PC-9 (cell line): Measurements from ENCODE around the gene LIMA1. TPM values are rescaled to one million over a fixed set of nuclear protein-coding genes. Genes with fewer than 3 reads are reported as not detected.

Source experiments
- BruUV-seq: library from RNA; stranded (reverse); fragments of 400-500 nt; replicated peaks from 2 replicates; lab custom pipeline; 2021; lab: Mats Ljungman, UMichigan
- CTCF ChIA-PET: fragments of 300-600 bp; sonication (Branson Sonifier 250); formaldehyde crosslinking; loops from one replicate; lab custom pipeline; 2022; ENCODE audit warnings: antibody characterized with exemption; lab: Charles Lee
- POLR2A ChIA-PET: fragments of 300-600 bp; sonication (Branson Sonifier 250); formaldehyde crosslinking; loops from one replicate; lab custom pipeline; 2022; ENCODE audit warnings: antibody characterized with exemption; ENCODE audit not compliant: unreplicated experiment; lab: Charles Lee
- DNase-seq, 2 experiments: peaks; one replicate each; pipeline versions ENCODE4 v3.0.0 to v3.0.0-alpha.2; 2015 to 2022; ENCODE audit warnings: mixed read lengths in 1 of 2
- H2AFZ ChIP-seq: fragments of 200-600 bp; sonication (generic); 2 replicates; pipeline ENCODE4 v1.8.1; 2017; ENCODE audit warnings: antibody characterized with exemption
- H3F3A ChIP-seq: fragments of 200-600 bp; sonication (generic); 2 replicates; pipeline ENCODE4 v1.8.1; 2017; ENCODE audit warnings: antibody characterized with exemption, mild to moderate bottlenecking, low read depth; ENCODE audit not compliant: insufficient read depth
- H3K27ac ChIP-seq: fragments of 200-600 bp; sonication (generic); 2 replicates; pipeline ENCODE4 v1.6.1; 2016; ENCODE audit warnings: mixed run types
- H3K27me3 ChIP-seq: fragments of 200-600 bp; sonication (generic); 2 replicates; pipeline ENCODE4 v1.6.1; 2016; ENCODE audit warnings: low read depth, mixed run types; ENCODE audit not compliant: insufficient read depth
- H3K36me3 ChIP-seq: fragments of 200-600 bp; sonication (generic); 2 replicates; pipeline ENCODE4 v1.6.1; 2016; ENCODE audit warnings: low read depth, mixed run types
- H3K4me1 ChIP-seq: fragments of 200-600 bp; sonication (generic); replicated peaks from 2 replicates; pipeline ENCODE4 v1.6.1; 2016; ENCODE audit warnings: mixed run types; ENCODE audit not compliant: insufficient read depth
- H3K4me2 ChIP-seq: fragments of 200-600 bp; sonication (generic); 2 replicates; pipeline ENCODE4 v1.6.1; 2017; ENCODE audit warnings: mixed run types
- H3K4me3 ChIP-seq: fragments of 200-600 bp; sonication (generic); 2 replicates; pipeline ENCODE4 v1.6.1; 2016; ENCODE audit warnings: mixed run types
- H3K79me2 ChIP-seq: fragments of 200-600 bp; sonication (generic); 2 replicates; pipeline ENCODE4 v1.6.1; 2017; ENCODE audit warnings: low read depth, mixed run types
- H3K9me2 ChIP-seq: fragments of 200-600 bp; sonication (generic); 2 replicates; pipeline ENCODE4 v1.8.1; 2017; ENCODE audit warnings: mild to moderate bottlenecking; ENCODE audit not compliant: insufficient read depth
- H3K9me3 ChIP-seq: fragments of 200-600 bp; sonication (generic); 2 replicates; pipeline ENCODE4 v1.8.1; 2016; ENCODE audit warnings: low read depth; ENCODE audit not compliant: insufficient read depth
- H4K20me1 ChIP-seq: fragments of 200-600 bp; sonication (generic); 2 replicates; pipeline ENCODE4 v1.8.1; 2017; ENCODE audit not compliant: insufficient read depth
- CTCF ChIP-seq: fragments of 200-600 bp; sonication (generic); conservative IDR thresholded peaks from 2 replicates; pipeline ENCODE4 v1.6.1; 2017; ENCODE audit warnings: mixed run types, antibody characterized with exemption, mild to moderate bottlenecking, moderate library complexity
- EZH2 ChIP-seq: fragments of 200-600 bp; sonication (generic); IDR thresholded peaks from 2 replicates; pipeline ENCODE4 v1.8.0; 2017; ENCODE audit warnings: antibody characterized with exemption, low read depth
- intact Hi-C: fragments of 100-400 bp; cut with micrococcal nuclease; formaldehyde crosslinking; loops from one replicate; pipeline ENCODE4 v1.10.0; 2022; ENCODE audit not compliant: unreplicated experiment
- total RNA-seq: library from RNA; stranded (reverse); gene quantifications from 2 replicates; pipeline ENCODE4 v1.2.3, GENCODE V29; 2021

LIMA1 gene
- total RNA-seq, 1 experiment from 2014 or later: 98.6 TPM

- Histone ChIP-seq H3K4me1 (no peaks in the 10 kb centered on the region), H2AFZ (no peak overlapping the region), H4K20me1 (no peaks in the 10 kb centered on the region), H3K27ac (no peak overlapping the region), H3K36me3 (peaks cover 8% of the 10 kb centered on the region; the same call in 1 of the 2 replicates), H3K9me2 (no peaks in the 10 kb centered on the region), H3K4me2 (no peak overlapping the region), H3K4me3 (no peak overlapping the region), H3K27me3 (no peaks in the 10 kb centered on the region), H3K9me3 (no peaks in the 10 kb centered on the region), H3K79me2 (no peaks in the 10 kb centered on the region), H3F3A (peaks cover 8% of the 10 kb centered on the region; the same call in 1 of the 2 replicates)
- TF ChIP-seq EZH2: no peak
- no peak for TF ChIP-seq CTCF
- no peak for DNase-seq
- no TSS peak for BruUV-seq
- intact Hi-C loops: no loop called here
- POLR2A ChIA-PET: no interaction called here
- CTCF ChIA-PET: no interaction called here
These were observed 99.1 kb downstream of the LIMA1 start for GRCh38 chr12:50184261-50184660.

- H3F3A ChIP-seq: 0 out of 2 replicates have a peak, but pooled peaks cover 8% of the 10 kb centered on the region
- no peak overlapping the region for H3K4me3 ChIP-seq
- no peak for DNase-seq
- H3K4me2 ChIP-seq: no peak overlapping the region
- H3K36me3 ChIP-seq: peaks cover 11% of the 10 kb centered on the region; the same call in 1 of the 2 replicates
- H3K9me3 ChIP-seq: no peaks in the 10 kb centered on the region
- no TSS peak for BruUV-seq
- POLR2A ChIA-PET: no interaction called here
- H4K20me1 ChIP-seq: no peaks in the 10 kb centered on the region
- no peak overlapping the region for H2AFZ ChIP-seq
- CTCF ChIA-PET: interaction anchor here (0.7 kb wide), 1 partner anchor 1245 kb away, joined by 3 read pairs; no protein-coding TSS in a partner anchor
- H3K27me3 ChIP-seq: no peaks in the 10 kb centered on the region
- no peak overlapping the region for H3K27ac ChIP-seq
- H3K79me2 ChIP-seq: no peaks in the 10 kb centered on the region
- no peak for TF ChIP-seq EZH2
- peak; percentile 60 for TF ChIP-seq CTCF
- intact Hi-C loops: no loop called here
- H3K4me1 ChIP-seq: no peaks in the 10 kb centered on the region
- H3K9me2 ChIP-seq: no peaks in the 10 kb centered on the region
These were observed 100.9 kb downstream of the LIMA1 start for GRCh38 chr12:50182461-50182860.

GRCh38 chr12:50181691-50182090 is 101.6 kb downstream of the LIMA1 start:
- no peaks in the 10 kb centered on the region for H3K79me2 ChIP-seq
- ChIA-PET CTCF (interaction anchor here (0.7 kb wide), 3 partner anchors 10 to 1351 kb away, joined by 3 to 11 read pairs (median 6); no protein-coding TSS in a partner anchor), POLR2A (interaction anchor here (0.6 kb wide), 1 partner anchor 90 kb away, joined by 5 read pairs; no protein-coding TSS in a partner anchor)
- intact Hi-C loops: no loop called here
- H3K27ac ChIP-seq: no peak overlapping the region
- peaks cover 11% of the 10 kb centered on the region; the same call in 1 of the 2 replicates for H3K36me3 ChIP-seq
- H3K4me3 ChIP-seq: no peak overlapping the region
- no peak overlapping the region for H2AFZ ChIP-seq
- BruUV-seq: no TSS peak
- no peak overlapping the region for H3K4me2 ChIP-seq
- H3K4me1 ChIP-seq: no peaks in the 10 kb centered on the region
- peaks cover 15% of the 10 kb centered on the region; the same call in 1 of the 2 replicates for H3F3A ChIP-seq
- H3K9me2 ChIP-seq: no peaks in the 10 kb centered on the region
- no peaks in the 10 kb centered on the region for H3K9me3 ChIP-seq
- TF ChIP-seq CTCF: no peak
- no peak for TF ChIP-seq EZH2
- no peaks in the 10 kb centered on the region for H3K27me3 ChIP-seq
- DNase-seq: no peak
- no peaks in the 10 kb centered on the region for H4K20me1 ChIP-seq
